ENCODE measurements around the gene HP1BP3.
A peak's percentile ranks its signal among the peaks of the same experiment; 100 is the strongest.
"Not testable (repeated sequence)": the region's sequence is repeated elsewhere in the genome, so short reads cannot be mapped to it uniquely, and the experiment has no call there.

Gene HP1BP3, protein sequence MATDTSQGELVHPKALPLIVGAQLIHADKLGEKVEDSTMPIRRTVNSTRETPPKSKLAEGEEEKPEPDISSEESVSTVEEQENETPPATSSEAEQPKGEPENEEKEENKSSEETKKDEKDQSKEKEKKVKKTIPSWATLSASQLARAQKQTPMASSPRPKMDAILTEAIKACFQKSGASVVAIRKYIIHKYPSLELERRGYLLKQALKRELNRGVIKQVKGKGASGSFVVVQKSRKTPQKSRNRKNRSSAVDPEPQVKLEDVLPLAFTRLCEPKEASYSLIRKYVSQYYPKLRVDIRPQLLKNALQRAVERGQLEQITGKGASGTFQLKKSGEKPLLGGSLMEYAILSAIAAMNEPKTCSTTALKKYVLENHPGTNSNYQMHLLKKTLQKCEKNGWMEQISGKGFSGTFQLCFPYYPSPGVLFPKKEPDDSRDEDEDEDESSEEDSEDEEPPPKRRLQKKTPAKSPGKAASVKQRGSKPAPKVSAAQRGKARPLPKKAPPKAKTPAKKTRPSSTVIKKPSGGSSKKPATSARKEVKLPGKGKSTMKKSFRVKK

DNA sequence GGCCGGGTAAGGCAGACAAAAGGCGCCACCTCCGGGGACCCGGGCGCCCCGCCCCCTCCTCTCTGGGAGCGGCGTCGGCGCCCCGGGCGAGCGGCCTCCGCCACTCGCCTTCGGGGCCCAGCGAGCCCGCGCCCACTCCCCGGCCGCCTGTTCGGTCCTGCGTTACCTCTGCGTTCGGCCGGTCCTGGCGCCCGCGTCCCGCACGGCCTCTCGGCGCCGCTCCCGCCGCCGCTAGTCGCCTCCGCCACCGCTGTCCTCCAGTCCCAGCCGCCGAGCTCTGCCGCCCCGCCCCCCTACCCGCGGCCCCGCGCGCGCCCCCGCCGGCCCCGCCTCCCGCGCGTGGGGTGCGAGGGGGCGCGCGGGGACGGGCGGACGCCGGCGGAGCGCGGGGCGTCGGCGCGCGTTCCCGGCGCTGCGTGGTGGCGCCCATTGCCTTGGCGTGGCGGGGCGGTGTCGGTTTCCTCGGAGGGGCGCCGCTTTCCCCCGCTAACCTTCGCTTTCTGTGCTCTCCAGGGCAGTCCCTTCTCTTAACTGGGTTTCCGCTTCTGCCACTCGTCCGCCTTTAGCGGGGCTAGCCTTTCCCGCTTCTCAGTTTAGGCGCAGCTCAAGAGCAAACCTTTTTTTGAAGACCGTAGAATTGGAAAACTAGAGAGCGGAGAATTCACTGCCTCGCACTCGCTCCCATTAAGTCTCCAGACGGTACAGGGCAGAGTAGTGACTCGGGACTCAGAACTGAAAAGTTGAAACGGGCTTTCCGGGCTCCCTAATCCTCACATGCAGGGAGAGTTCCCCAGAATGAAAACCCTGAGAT, at the start of gene HP1BP3:
Gene HP1BP3 (minus strand): TSS at position 279 of the 811 bp plus-strand sequence. CDS start 6,867 bp downstream, outside the sequence.
- DNase-seq (ENCODE audit: low spot score): peak; percentile 72

DNA sequence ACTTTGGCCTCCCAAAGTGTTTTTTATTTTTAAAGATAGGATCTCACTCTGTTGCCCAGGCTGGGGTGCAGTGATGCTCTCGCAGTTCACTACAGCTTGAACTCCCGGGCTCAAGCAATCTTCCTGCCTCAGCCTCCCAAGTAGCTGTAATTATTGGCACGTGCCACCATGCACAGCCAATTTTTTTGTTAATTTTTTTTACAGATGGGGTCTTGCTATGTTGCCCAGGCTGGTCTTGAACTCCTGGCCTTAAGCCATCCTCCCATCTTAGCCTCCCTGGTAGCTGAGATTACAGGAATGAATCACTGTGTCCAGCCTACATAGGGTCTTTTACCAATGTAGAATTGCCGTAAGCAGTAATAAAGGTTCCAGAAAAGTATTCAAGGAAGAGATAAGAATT, 49.1 kb upstream of the HP1BP3 start:
- DNase-seq (ENCODE audit: low spot score): no peak

DNA sequence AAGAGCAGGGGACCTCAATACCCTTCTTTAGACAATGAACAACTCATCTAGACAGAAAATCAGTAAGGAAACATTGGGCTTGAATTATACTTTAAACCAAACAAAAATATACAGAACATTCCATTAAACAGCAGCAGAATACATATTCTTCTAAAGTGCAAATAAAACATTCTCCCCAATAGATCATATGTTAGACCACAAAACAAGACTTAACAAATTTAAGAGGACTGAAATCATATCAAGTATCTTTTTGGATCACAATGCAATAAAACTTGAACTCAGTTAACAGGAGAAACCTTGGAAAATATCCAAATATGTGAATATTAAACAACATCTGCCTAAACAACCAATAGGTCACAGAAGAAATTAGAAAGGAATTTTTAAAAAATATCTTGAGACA, 47.7 kb upstream of the HP1BP3 start:
- DNase-seq (ENCODE audit: low spot score): no peak

DNA sequence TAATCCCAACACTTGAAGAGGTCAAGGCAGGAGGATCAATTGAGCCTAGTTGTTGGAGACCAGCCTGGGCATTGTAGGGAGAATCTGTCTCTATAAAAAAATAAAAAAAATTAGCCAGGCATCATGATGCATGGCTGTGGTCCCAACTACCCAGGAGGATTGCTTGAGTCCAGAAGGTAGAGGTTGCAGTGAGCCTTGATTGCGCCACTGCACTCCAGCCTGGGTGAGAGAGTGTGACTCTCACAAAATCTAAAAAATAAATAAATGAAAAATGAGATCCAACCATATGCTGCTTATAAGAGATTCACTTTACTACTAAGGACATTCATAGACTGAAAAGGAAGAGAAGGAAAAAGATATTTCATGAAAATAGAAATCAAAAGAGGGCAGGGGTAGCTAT, 47.1 kb upstream of the HP1BP3 start:
- DNase-seq (ENCODE audit: low spot score): no peak

DNA sequence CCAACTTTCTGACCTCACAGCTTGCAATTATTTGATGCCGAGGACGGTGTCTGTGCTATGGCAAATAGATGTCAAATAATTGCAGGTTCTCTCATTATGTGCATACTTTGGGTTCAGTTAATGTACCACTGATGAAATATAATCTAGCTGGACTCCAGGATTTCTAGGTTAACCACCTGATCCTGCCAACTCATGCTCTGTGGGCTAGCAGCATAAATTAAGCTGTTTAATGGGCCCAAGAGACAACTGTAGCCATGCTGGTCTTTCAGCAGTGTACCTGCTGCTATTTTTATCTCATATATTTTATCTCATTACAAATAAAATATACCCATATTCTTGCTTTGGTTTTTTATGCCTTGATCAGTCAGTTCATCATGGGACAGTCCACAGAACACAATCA, 43.3 kb upstream of the HP1BP3 start:
- no peak for DNase-seq (ENCODE audit: low spot score)

DNA sequence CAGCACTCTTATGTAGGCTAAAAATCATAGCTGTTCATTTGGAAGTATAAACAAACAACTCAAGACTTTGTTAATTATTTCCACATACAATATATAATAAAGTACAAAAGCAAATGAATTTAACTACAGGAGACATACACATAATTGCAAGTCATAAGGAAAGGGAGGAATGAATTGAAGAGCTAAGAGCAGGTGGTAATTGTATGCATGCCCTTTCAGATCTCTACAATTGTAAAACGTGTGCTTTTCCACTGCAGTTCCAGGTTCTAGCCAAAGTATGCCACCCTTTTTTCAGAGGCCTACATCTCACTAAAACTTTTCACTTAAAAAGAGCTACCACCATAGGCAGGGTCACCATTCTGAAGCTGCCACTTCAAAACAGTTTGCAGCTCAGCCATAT, 42.8 kb upstream of the HP1BP3 start:
- DNase-seq (ENCODE audit: low spot score): no peak

DNA sequence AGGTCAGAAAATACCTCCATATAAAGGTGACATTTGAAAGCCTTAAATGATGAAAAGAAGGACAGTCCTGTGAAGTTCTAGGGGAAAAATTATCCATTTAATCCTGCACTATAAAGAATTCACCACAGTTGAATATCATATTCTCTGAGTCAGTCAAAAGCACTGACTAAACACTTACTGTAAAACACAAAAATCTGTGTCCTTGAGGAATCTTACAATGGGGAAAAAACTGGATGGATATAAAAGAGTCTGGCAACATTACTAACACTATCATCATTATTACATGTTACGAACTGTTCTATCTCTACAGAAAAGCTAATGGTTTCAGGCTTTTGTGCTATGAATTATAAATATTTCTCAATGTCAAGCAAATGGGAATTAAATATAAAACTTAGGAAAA, 42.4 kb upstream of the HP1BP3 start:
- DNase-seq (ENCODE audit: low spot score): no peak

DNA sequence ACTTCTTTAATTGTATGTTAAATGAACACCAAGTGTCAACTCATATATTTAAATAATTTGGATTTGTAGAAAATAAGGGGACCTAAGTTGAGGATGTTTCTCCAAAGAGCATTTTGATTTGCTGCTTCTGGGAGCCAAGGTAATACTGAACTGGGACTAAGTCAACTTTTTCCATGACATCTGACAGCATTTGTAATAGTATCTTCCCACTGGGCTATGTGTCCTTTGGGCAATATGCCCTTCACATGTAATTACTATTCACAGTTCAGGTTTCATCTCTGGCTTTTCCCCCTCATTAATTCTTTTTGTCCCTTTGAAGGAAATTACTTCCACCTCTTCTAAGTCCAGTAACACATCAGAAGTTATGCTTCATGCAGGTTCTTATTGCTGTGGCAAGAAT, 36.7 kb upstream of the HP1BP3 start:
- DNase-seq (ENCODE audit: low spot score): no peak

DNA sequence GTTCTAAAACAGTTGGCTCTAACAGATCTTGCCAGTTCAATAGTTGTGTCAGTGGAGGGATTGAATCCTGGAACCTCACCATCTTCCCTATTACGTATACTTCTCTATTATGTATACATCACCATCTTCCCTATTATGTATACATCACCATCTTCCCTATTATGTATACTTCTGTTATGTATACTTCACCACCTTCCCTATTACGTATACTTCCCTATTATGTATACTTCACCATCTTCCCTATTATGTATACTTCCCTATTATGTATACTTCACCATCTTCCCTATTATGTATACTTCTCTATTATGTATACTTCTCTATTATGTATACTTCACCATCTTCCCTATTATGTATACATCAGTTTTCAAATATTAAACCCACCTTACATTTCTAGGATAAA, 34.4 kb upstream of the HP1BP3 start:
- no peak for DNase-seq (ENCODE audit: low spot score)

DNA sequence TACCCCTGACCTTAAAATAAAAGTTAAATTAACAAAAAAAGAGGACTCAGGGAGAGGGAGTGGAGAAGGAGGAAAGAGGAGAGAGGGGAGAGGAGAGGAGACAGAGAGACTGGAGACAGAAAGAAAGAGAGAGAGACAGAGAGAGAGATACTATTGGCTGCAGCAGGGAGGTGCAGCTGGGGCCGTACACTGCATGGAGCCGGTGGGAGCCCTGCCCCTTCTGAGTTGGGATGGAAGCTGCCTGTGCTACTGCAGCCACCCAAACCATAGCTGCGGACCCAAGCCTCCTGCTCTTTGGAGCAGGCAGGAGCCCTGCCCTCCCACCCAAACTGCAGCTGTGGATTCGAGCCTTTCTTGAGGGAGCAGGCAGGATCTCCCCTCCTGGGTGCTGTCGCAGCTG, 32.7 kb upstream of the HP1BP3 start:
- no peak for DNase-seq (ENCODE audit: low spot score)

DNA sequence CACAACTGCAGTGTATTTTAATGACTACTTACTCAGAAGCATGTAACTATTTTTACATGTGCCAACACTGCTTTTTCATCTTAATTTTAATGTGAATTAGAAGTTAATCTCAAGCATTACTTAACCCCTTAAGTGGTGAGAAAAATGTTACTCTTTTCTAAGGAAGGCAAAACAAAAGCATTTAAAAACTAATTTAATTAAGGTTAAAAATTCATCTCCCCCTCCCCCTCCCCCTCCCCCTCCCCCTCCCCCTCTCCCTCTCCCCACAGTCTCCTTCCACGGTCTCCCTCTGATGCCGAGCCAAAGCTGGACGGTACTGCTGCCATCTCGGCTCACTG, 27.4 kb upstream of the HP1BP3 start:
- DNase-seq (ENCODE audit: low spot score): no peak

DNA sequence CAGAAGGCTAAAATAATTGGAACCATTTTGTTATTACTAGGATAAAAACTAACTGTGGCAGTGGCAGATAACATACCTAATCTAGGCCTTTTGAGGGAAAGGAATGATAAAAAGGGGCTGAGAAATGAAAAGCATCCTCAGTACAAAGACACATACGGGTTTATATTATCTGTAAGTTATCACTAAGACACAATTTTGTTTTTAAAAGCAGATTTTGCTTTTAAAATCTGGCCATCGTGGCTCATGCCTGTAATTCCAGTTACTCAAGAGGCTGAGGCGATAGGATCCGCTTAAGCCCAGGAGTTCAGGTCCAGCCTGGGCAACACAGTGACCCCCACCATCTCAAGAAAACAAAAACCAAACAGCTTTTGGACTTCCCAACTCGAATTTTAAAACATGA, 24.8 kb upstream of the HP1BP3 start:
- no peak for DNase-seq (ENCODE audit: low spot score)

DNA sequence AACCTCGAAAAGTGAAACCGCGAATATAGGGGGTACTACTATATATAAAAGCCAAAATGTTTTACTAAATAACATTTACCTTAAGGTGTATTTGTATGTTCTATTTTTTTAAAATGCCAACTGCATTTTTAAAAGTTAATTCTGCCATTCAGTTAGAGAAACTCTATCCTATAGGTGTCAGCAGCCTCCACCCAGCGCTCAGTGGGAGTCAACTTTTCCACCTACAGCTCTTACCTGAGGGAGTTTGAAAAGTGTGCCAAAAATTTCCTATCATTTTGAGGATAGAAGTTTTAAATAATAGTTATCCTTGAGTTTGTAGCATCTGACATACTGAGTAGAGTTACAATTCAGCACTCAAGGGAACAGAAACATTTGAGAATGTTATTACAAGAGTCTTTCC, 6.1 kb upstream of the HP1BP3 start:
- no peak for DNase-seq (ENCODE audit: low spot score)

DNA sequence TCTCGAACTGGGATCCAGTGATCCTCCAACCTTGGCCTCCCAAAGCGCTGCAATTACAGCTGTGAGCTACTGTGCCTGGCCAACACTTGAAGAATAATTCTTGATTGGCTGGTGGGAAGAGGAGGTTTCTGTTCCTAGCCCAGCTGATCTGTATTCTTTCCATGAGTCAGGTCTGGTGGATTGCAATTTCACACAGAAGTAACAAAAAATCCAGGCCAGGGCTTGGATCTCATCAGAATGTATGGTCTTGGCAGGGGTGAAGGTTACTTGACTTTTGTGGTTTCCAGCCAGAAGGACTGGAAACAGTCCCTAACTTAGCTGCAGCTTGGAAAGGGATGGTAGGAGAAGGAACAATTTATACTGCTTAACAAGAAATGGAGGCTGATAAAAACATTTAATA, 5.1 kb upstream of the HP1BP3 start:
- DNase-seq (ENCODE audit: low spot score): no peak

DNA sequence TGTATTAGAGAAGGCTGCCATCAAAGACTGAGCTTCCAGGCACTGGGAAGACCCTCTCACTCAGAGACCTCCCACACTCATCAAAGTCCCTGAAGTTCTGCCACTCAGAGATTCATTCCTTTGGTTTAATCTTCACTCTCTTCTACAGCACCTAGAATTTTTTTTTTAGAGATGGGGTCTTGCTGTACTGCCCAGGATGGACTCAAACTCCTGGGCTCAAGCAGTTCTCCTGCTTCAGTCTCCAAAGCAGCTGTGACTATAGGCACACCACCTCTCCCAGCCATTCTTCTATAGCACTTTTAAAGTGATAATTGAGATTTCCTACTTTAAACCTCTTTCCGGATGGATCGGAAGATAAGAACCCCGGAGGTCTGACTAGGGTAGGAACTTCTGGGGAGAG, 3.7 kb upstream of the HP1BP3 start:
- no peak for DNase-seq (ENCODE audit: low spot score)

DNA sequence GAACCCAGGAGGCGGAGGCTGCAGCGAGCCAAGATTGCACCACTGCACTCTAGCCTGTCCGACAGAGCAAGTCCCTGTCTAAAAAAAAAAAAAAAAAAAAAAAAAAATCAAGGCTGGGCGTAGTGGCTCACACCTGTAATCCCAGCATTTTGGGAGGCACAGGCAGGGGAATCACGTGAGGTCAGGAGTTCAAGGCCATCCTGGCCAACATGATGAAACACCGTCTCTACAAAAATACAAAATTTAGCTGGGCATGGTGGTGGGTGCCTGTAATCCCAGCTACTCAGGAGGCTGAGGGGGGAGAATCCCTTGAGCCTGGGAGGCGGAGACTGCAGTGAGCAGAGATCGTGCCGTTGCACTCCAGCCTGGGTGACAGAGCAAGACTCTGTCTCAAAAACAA, 2.5 kb upstream of the HP1BP3 start:
- not testable (repeated sequence) for DNase-seq (ENCODE audit: low spot score)

DNA sequence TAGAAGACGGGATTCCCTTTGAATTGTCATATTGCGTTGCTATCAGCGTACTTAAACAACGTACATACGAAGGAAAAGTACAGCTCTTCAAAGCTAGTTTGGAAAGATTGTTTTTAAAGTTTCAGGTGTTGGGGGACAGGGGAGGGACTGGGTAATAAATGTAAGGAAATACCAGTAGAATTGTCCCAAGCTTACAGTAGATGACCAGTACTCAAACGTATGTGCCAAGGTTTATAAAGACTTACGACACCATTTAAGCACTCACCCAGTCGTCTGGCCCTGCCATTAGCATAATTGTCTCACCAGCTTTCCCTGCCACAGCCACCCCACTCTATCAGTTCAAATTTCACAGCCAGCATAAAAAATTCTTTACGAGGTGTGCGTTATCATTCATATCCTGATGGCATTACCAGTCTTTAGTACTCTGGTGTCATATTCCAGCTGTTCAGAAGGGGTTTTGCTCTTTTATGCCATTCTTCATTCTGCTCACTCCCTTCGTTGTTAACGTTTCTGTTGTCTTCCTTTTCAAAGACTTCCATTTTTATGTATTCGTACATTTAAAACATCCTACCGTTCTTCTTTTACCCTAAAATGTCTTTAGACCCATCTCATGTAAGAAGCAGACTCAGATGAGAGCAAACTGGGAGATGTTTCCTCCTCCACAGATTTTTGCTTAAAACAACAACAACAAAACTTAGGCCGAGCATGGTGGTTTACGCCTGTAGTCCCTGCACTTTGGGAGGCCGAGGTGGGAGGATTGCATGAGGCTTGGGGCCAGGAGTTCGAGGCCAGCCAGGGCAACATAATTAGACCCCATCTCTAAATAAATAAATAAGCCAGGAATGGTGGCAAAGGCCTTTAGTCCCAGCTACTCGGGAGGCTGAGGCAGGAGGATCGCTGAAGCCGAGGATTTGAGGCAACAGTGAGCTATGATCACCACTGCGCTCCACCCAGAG, 1.0 kb upstream of the HP1BP3 start:
- DNase-seq (ENCODE audit: low spot score): peak; percentile 14

DNA sequence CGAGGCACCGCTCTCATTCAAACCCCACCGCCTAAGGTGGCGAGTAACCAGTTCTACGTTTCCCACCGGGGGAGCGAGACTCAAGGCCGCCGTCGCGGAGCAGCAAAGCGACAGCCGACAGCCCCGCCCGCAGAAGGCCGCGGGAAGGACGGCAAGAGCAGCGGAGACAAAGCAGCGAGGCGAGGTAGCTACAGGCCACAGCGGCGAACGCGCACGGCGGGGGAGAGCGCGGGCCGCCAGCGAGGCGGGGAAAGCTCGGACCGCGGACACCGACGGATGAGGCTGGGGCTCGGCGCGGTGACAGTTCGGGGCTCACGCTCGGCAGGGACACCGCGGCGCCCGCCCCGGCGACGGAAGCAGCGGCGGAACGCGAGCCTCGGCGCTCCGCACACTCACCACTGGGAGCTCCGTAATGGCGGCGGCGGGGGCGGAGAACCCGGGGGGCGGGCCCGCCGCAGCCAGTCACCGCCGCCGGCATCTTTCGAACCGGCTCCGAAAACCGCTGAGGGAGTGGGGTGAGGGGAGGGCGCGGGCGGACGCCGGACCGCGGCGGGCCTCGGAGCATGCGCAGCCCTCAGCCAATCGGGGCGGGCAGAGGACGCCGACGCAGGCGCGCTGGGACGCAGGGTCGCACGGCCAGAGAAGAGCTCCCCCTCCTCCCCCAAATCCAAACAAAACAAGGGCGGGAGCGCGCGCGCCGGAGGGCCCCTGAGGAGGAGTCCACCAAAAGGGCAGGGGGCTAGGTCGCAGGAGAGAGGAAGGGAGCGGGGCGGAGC, 666 bp downstream of the HP1BP3 start:
- DNase-seq (ENCODE audit: low spot score): peak; percentile 95

DNA sequence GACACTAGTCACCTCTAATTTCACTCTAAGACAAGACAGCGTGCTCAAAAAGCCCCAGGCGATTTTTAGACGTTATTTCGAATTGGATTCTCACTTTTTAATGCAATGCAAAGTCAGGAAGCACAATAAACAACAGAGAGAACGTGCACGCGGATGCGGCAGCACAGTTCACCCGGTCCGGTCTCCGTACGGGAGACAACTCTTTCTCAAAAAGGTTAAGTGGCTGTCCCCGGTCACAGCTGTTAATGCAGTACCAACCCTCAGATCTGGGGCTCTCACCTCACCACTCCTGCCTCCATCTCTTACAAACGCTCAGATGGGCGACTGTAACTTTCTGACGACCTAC, 1.2 kb downstream of the HP1BP3 start:
- no peak for DNase-seq (ENCODE audit: low spot score)

DNA sequence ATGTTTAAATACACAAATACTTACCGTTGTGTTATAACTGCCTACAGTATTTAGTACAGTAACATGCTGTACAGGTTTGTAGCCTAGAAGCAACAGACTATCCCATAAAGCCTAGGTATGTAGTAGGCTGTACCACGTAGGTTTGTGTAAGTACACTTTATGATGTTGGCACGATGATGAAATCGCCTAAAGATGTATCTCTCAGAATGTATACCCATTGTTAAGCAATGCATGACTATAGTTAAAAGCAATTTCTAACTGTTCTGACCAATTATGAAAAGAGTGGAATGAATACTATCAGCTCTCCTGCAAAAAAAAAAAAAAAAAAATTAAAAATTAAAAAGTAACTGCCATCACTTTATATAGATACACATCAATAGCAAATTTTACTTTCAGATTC, 11.4 kb downstream of the HP1BP3 start:
- no peak for DNase-seq (ENCODE audit: low spot score)

DNA sequence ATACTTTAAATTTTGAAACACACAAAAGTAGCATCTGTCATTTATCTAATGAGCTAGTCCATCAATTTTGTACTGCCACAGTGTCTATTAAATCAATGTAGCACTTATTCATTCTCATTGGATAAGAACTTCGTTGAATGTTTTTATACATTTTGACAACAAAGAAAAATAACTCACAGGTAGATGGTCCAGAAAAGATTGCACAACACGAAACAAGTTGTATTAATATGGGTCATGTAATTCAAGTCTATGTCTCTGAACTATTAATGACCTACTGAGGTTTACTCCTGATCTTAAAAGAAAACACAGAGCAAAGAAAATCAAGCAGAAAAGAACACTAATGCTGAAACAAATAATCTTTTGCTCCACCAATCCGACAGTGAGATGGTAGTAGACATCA, 15.3 kb downstream of the HP1BP3 start:
- no peak for DNase-seq (ENCODE audit: low spot score)
